Mononuclear cell (primary cell): ENCODE data around the gene TPCN2. TPM values are rescaled to one million over a fixed set of nuclear protein-coding genes. Genes with fewer than 3 reads are reported as not detected.

Experiments used
- H3K27me3 ChIP-seq: 2 replicates; pipeline ENCODE4 v1.6.0; 2011; ENCODE audit warnings: low read length, control low read depth; ENCODE audit not compliant: insufficient read depth
- H3K4me1 ChIP-seq: 2 replicates; pipeline ENCODE4 v1.5.1; 2011; ENCODE audit warnings: mild to moderate bottlenecking, low read length, control low read depth; ENCODE audit not compliant: insufficient read depth
- H3K4me3 ChIP-seq: 2 replicates; pipeline ENCODE4 v1.5.1; 2011; ENCODE audit warnings: mild to moderate bottlenecking, low read length, moderate library complexity
- H3K9me3 ChIP-seq: 2 replicates; pipeline ENCODE4 v1.5.1; 2011; ENCODE audit warnings: low read depth, mild to moderate bottlenecking, control low read depth, low read length
- total RNA-seq: library from RNA; depleted of rRNA; stranded (reverse); fragments of >200 nt; gene quantifications from one replicate; pipeline ENCODE4 v1.2.3, GENCODE V29; 2012

The TPCN2 gene
- total RNA-seq, 1 donor = 9.1 TPM

- no peaks in the 10 kb centered on the region for H3K27me3 ChIP-seq
- no peaks in the 10 kb centered on the region for H3K9me3 ChIP-seq
- H3K4me1 ChIP-seq = no peaks in the 10 kb centered on the region
- no peak overlapping the region for H3K4me3 ChIP-seq
Observed at GRCh38 chr11:69108559-69108958, 59.8 kb downstream of the TPCN2 start.

- Histone ChIP-seq H3K9me3 (no peaks in the 10 kb centered on the region), H3K4me1 (no peaks in the 10 kb centered on the region), H3K4me3 (no peak overlapping the region), H3K27me3 (no peaks in the 10 kb centered on the region)
Observed at GRCh38 chr11:69109101-69109500, 60.4 kb downstream of the TPCN2 start.

GRCh38 chr11:69110451-69110850 lies 61.7 kb downstream of the TPCN2 start:
- Histone ChIP-seq H3K4me3 (no peak overlapping the region), H3K9me3 (no peaks in the 10 kb centered on the region), H3K27me3 (no peaks in the 10 kb centered on the region), H3K4me1 (no peaks in the 10 kb centered on the region)

GRCh38 chr11:69111624-69112542 lies 63.2 kb downstream of the TPCN2 start:
- H3K27me3 ChIP-seq = no peaks in the 10 kb centered on the region
- H3K4me1 ChIP-seq = no peaks in the 10 kb centered on the region
- H3K4me3 ChIP-seq = no peak overlapping the region
- no peaks in the 10 kb centered on the region for H3K9me3 ChIP-seq

- H3K4me1 ChIP-seq = no peaks in the 10 kb centered on the region
- no peaks in the 10 kb centered on the region for H3K27me3 ChIP-seq
- no peak overlapping the region for H3K4me3 ChIP-seq
- no peaks in the 10 kb centered on the region for H3K9me3 ChIP-seq
Observed at GRCh38 chr11:69113226-69113625, 64.5 kb downstream of the TPCN2 start.

GRCh38 chr11:69113646-69114340 lies 65.1 kb downstream of the TPCN2 start:
- no peak overlapping the region for H3K4me3 ChIP-seq
- no peaks in the 10 kb centered on the region for H3K9me3 ChIP-seq

GRCh38 chr11:69114362-69114761 lies 65.6 kb downstream of the TPCN2 start:
- no peaks in the 10 kb centered on the region for H3K4me1 ChIP-seq
- no peak overlapping the region for H3K4me3 ChIP-seq
- H3K27me3 ChIP-seq = no peaks in the 10 kb centered on the region
- H3K9me3 ChIP-seq = no peaks in the 10 kb centered on the region

More at GRCh38 chr11:69113646-69114340, 65.1 kb downstream of the TPCN2 start:
- Histone ChIP-seq H3K4me1 (no peaks in the 10 kb centered on the region), H3K27me3 (no peaks in the 10 kb centered on the region)

GRCh38 chr11:69114811-69115523 lies 66.2 kb downstream of the TPCN2 start:
- H3K4me3 ChIP-seq = no peak overlapping the region
- no peaks in the 10 kb centered on the region for H3K9me3 ChIP-seq
- H3K4me1 ChIP-seq = no peaks in the 10 kb centered on the region
- H3K27me3 ChIP-seq = no peaks in the 10 kb centered on the region

GRCh38 chr11:69115586-69116560 lies 67.1 kb downstream of the TPCN2 start:
- Histone ChIP-seq H3K4me1 (no peaks in the 10 kb centered on the region), H3K9me3 (no peaks in the 10 kb centered on the region), H3K4me3 (no peak overlapping the region), H3K27me3 (no peaks in the 10 kb centered on the region)

GRCh38 chr11:69116671-69117070 lies 67.9 kb downstream of the TPCN2 start:
- no peaks in the 10 kb centered on the region for H3K4me1 ChIP-seq
- no peaks in the 10 kb centered on the region for H3K9me3 ChIP-seq
- H3K4me3 ChIP-seq = no peak overlapping the region
- no peaks in the 10 kb centered on the region for H3K27me3 ChIP-seq

GRCh38 chr11:69119190-69119589 lies 70.5 kb downstream of the TPCN2 start:
- H3K4me3 ChIP-seq = no peak overlapping the region

GRCh38 chr11:69120096-69120875 lies 71.6 kb downstream of the TPCN2 start:
- Histone ChIP-seq H3K4me1 (peaks cover 19% of the 10 kb centered on the region), H3K27me3 (no peaks in the 10 kb centered on the region), H3K4me3 (no peak overlapping the region), H3K9me3 (no peaks in the 10 kb centered on the region)

More at GRCh38 chr11:69119190-69119589, 70.5 kb downstream of the TPCN2 start:
- H3K4me1 ChIP-seq = peaks cover 18% of the 10 kb centered on the region
- no peaks in the 10 kb centered on the region for H3K9me3 ChIP-seq
- no peaks in the 10 kb centered on the region for H3K27me3 ChIP-seq

GRCh38 chr11:69121021-69121420 lies 72.3 kb downstream of the TPCN2 start:
- Histone ChIP-seq H3K27me3 (no peaks in the 10 kb centered on the region), H3K9me3 (no peaks in the 10 kb centered on the region), H3K4me1 (peaks cover 19% of the 10 kb centered on the region), H3K4me3 (no peak overlapping the region)
